H1 (cell line): ENCODE measurements around the gene DNAI1. TPM values are rescaled to one million over a fixed set of nuclear protein-coding genes. Genes with fewer than 3 reads are reported as not detected.

Source experiments
- CTCF ChIA-PET: fragments of 300-600 bp; sonication (Branson Sonifier 250); formaldehyde crosslinking; loops from one replicate; lab custom pipeline; 2021; ENCODE audit not compliant: partially characterized antibody; lab: Charles Lee
- POLR2A ChIA-PET: fragments of 300-600 bp; sonication (Branson Sonifier 250); formaldehyde crosslinking; loops from one replicate; lab custom pipeline; 2021; ENCODE audit warnings: inconsistent platforms; ENCODE audit not compliant: partially characterized antibody; lab: Charles Lee
- DNase-seq, 2 experiments: peaks; one replicate each; pipeline versions ENCODE4 v3.0.0 to v3.0.0-alpha.2; 2010 to 2022; ENCODE audit warnings: low spot score in 2 of 2, low read depth in 1 of 2, mixed read lengths in 1 of 2
- FAIRE-seq: peaks from 2 replicates; lab custom pipeline; 2011; peaks lifted over from hg19 to GRCh38; lab: Jason Lieb, UNC
- H2AFZ ChIP-seq: 2 replicates; pipeline ENCODE4 v1.8.1; 2012; ENCODE audit warnings: low read length, inconsistent platforms
- H2AK5ac ChIP-seq: 2 replicates; pipeline ENCODE4 v1.6.1; 2013; ENCODE audit warnings: low read depth, low read length
- H2BK120ac ChIP-seq: replicated peaks from 2 replicates; pipeline ENCODE3; 2013; ENCODE audit warnings: low read depth, low read length, inconsistent platforms
- H2BK12ac ChIP-seq: 2 replicates; pipeline ENCODE4 v1.6.1; 2013; ENCODE audit warnings: low read depth, low read length
- H2BK15ac ChIP-seq: 2 replicates; pipeline ENCODE4 v1.6.1; 2013; ENCODE audit warnings: low read length
- H2BK20ac ChIP-seq: 2 replicates; pipeline ENCODE4 v1.6.1; 2013; ENCODE audit warnings: low read length
- H2BK5ac ChIP-seq: 2 replicates; pipeline ENCODE4 v1.6.1; 2013; ENCODE audit warnings: low read depth, low read length
- H3K14ac ChIP-seq: 2 replicates; pipeline ENCODE4 v1.6.1; 2013; ENCODE audit warnings: inconsistent platforms; ENCODE audit not compliant: insufficient read length
- H3K18ac ChIP-seq: 2 replicates; pipeline ENCODE4 v1.6.1; 2013; ENCODE audit warnings: low read length; ENCODE audit errors: extremely low read depth
- H3K23ac ChIP-seq: 2 replicates; pipeline ENCODE4 v1.6.1; 2013; ENCODE audit warnings: inconsistent platforms; ENCODE audit not compliant: insufficient read length
- H3K23me2 ChIP-seq: 2 replicates; pipeline ENCODE4 v1.6.1; 2013; ENCODE audit warnings: low read depth, low read length
- H3K27ac ChIP-seq: 2 replicates; pipeline ENCODE4 v1.6.1; 2011; ENCODE audit warnings: low read depth, low read length, inconsistent platforms
- H3K27me3 ChIP-seq, 4 experiments: replicated peaks in 1 of 4; 1 replicate in 1 of 4; 2 replicates in 3 of 4; pipeline versions ENCODE4 v1.6.1 to v1.8.1; 2011 to 2013; ENCODE audit warnings: low read length in 3 of 4, mild to moderate bottlenecking in 3 of 4, inconsistent platforms in 2 of 4, mixed read lengths in 2 of 4, moderate library complexity in 1 of 4; ENCODE audit not compliant: control insufficient read depth in 3 of 4, insufficient read depth in 3 of 4; ENCODE audit errors: extremely low read depth in 1 of 4
- H3K36me3 ChIP-seq, 4 experiments: 2 replicates each; pipeline versions ENCODE4 v1.6.1 to v1.8.1; 2011 to 2013; ENCODE audit warnings: mild to moderate bottlenecking in 4 of 4, low read length in 3 of 4, moderate library complexity in 2 of 4, control low read depth in 1 of 4, inconsistent platforms in 1 of 4; ENCODE audit not compliant: insufficient read depth in 4 of 4, control insufficient read depth in 2 of 4
- H3K4ac ChIP-seq: replicated peaks from 2 replicates; pipeline ENCODE3; 2013; ENCODE audit warnings: low read length, low read depth, mixed read lengths, inconsistent platforms; ENCODE audit not compliant: insufficient read length
- H3K4me1 ChIP-seq, 4 experiments: replicated peaks in 1 of 4; 1 replicate in 1 of 4; 2 replicates in 3 of 4; pipeline versions ENCODE4 v1.6.1 to v1.8.1; 2011 to 2013; ENCODE audit warnings: low read length in 3 of 4, inconsistent platforms in 2 of 4, mixed read lengths in 1 of 4; ENCODE audit not compliant: insufficient read depth in 4 of 4, control insufficient read depth in 3 of 4
- H3K4me2 ChIP-seq, 2 experiments: 2 replicates each; pipeline versions ENCODE4 v1.6.1 to v1.8.1; 2011 to 2013; ENCODE audit warnings: low read depth in 2 of 2, low read length in 2 of 2, control low read depth in 1 of 2, inconsistent platforms in 1 of 2, mild to moderate bottlenecking in 1 of 2; ENCODE audit not compliant: insufficient read depth in 1 of 2
- H3K4me3 ChIP-seq, 4 experiments: fragments of 200-600, 300-600 bp in 1 of 4; sonication (generic), shearing (Covaris generic), sonication (Bioruptor Twin) in 1 of 4; 2 replicates each; pipeline versions ENCODE4 v1.5.1 to v1.8.1; 2011 to 2016; ENCODE audit warnings: low read length in 4 of 4, low read depth in 3 of 4, control low read depth in 2 of 4, inconsistent platforms in 2 of 4, mild to moderate bottlenecking in 2 of 4, mixed read lengths in 1 of 4, moderate library complexity in 1 of 4; ENCODE audit not compliant: insufficient read depth in 2 of 4; ENCODE audit errors: extremely low read depth in 1 of 4
- H3K56ac ChIP-seq: replicated peaks from 2 replicates; pipeline ENCODE3; 2013; ENCODE audit warnings: low read depth, mild to moderate bottlenecking, mixed read lengths, low read length, inconsistent platforms; ENCODE audit not compliant: insufficient read length
- H3K79me1 ChIP-seq: 2 replicates; pipeline ENCODE4 v1.6.1; 2013; ENCODE audit warnings: low read depth, low read length, control low read depth
- H3K79me2 ChIP-seq, 2 experiments: 2 replicates each; pipeline versions ENCODE4 v1.6.1 to v1.8.1; 2012 to 2013; ENCODE audit warnings: low read length in 2 of 2, mild to moderate bottlenecking in 2 of 2, inconsistent platforms in 1 of 2; ENCODE audit not compliant: insufficient read depth in 2 of 2, control insufficient read depth in 1 of 2
- H3K9ac ChIP-seq, 4 experiments: replicated peaks in 1 of 4; 1 replicate in 1 of 4; 2 replicates in 3 of 4; pipeline versions ENCODE4 v1.6.1 to v1.8.1; 2011 to 2013; ENCODE audit warnings: low read depth in 3 of 4, low read length in 3 of 4, control low read depth in 2 of 4, mild to moderate bottlenecking in 2 of 4, moderate library complexity in 2 of 4, inconsistent platforms in 1 of 4; ENCODE audit errors: extremely low read depth in 1 of 4
- H3K9me3 ChIP-seq, 2 experiments: 2 replicates each; pipeline versions ENCODE4 v1.6.1 to v1.8.1; 2012 to 2013; ENCODE audit warnings: mild to moderate bottlenecking in 2 of 2, moderate library complexity in 2 of 2, control low read depth in 1 of 2, inconsistent platforms in 1 of 2, low read depth in 1 of 2, low read length in 1 of 2, mixed read lengths in 1 of 2; ENCODE audit not compliant: insufficient read depth in 2 of 2
- H4K20me1 ChIP-seq, 2 experiments: replicated peaks in 1 of 2; 2 replicates each; pipeline versions ENCODE3 to v1.8.1; 2011 to 2013; ENCODE audit warnings: inconsistent platforms in 2 of 2, low read length in 2 of 2, mild to moderate bottlenecking in 1 of 2; ENCODE audit not compliant: insufficient read depth in 2 of 2, control insufficient read depth in 1 of 2
- H4K5ac ChIP-seq: 2 replicates; pipeline ENCODE4 v1.6.1; 2013; ENCODE audit warnings: low read length, low read depth, mixed read lengths, inconsistent platforms; ENCODE audit not compliant: insufficient read length
- H4K8ac ChIP-seq: 2 replicates; pipeline ENCODE4 v1.8.0; 2013; ENCODE audit warnings: mild to moderate bottlenecking, moderate library complexity, low read length, inconsistent platforms; ENCODE audit not compliant: insufficient read depth; ENCODE audit errors: extremely low read depth
- H4K91ac ChIP-seq: replicated peaks from 2 replicates; pipeline ENCODE3; 2013; ENCODE audit warnings: low read length, mixed read lengths, inconsistent platforms; ENCODE audit not compliant: insufficient read length
- BACH1 ChIP-seq: IDR thresholded peaks from 2 replicates; pipeline ENCODE4 v1.6.1; 2012; ENCODE audit warnings: low read length, improper control_type of control experiment
- CBX5 ChIP-seq: fragments of 300-800, 300-1000 bp; sonication (generic); IDR thresholded peaks from 2 replicates; pipeline ENCODE4 v1.7.1; 2016; ENCODE audit warnings: antibody characterized with exemption, low read length, low read depth
- EP300 ChIP-seq, 2 experiments: IDR thresholded peaks; 1 replicate in 1 of 2; 2 replicates in 1 of 2; pipeline ENCODE4 v1.6.1; 2011 to 2012; ENCODE audit warnings: low read depth in 2 of 2, low read length in 2 of 2, mild to moderate bottlenecking in 2 of 2, borderline replicate concordance in 1 of 2, inconsistent platforms in 1 of 2, moderate library complexity in 1 of 2
- GTF2F1 ChIP-seq: IDR thresholded peaks from 2 replicates; pipeline ENCODE4 v1.6.1; 2012; ENCODE audit warnings: low read depth, low read length, improper control_type of control experiment, borderline replicate concordance
- PHF8 ChIP-seq: fragments of 200-600 bp; sonication (generic); conservative IDR thresholded peaks from 2 replicates; pipeline ENCODE4 v1.7.1; 2012; ENCODE audit warnings: low read depth, mild to moderate bottlenecking, inconsistent platforms, low read length, moderate library complexity
- POLR2A ChIP-seq, 2 experiments: IDR thresholded peaks; 1 replicate in 1 of 2; 2 replicates in 1 of 2; pipeline ENCODE4 v1.6.1; 2011; ENCODE audit warnings: low read depth in 2 of 2, low read length in 2 of 2, mild to moderate bottlenecking in 2 of 2; ENCODE audit errors: control extremely low read depth in 1 of 2
- RBBP5 ChIP-seq: IDR thresholded peaks from 2 replicates; pipeline ENCODE4 v1.7.1; 2012; ENCODE audit warnings: low read depth, mild to moderate bottlenecking, inconsistent platforms, low read length, moderate library complexity, borderline replicate concordance
- SAP30 ChIP-seq: fragments of 300-600 bp; sonication (generic); IDR thresholded peaks from 2 replicates; pipeline ENCODE4 v1.7.1; 2012; ENCODE audit warnings: low read length, moderate library complexity, mild to moderate bottlenecking, inconsistent platforms; ENCODE audit not compliant: insufficient read depth, insufficient replicate concordance
- SIN3A ChIP-seq, 2 experiments: IDR thresholded peaks in 1 of 2; conservative IDR thresholded peaks in 1 of 2; 2 replicates each; pipeline ENCODE4 v1.6.1; 2011 to 2012; ENCODE audit warnings: low read length in 2 of 2, improper control_type of control experiment in 1 of 2, low read depth in 1 of 2, mild to moderate bottlenecking in 1 of 2
- USF2 ChIP-seq: IDR thresholded peaks from 2 replicates; pipeline ENCODE4 v1.6.1; 2011; ENCODE audit warnings: low read length, improper control_type of control experiment
- WGBS, 2 experiments: shearing (Covaris generic) in 1 of 2; methylation state at CpG; one replicate each; pipeline versions ENCODE4 v1.1.6 to v1.1.7; 2013 to 2015; ENCODE audit warnings: low lambda C conversion rate in 2 of 2, mixed read lengths in 2 of 2, inconsistent platforms in 1 of 2, low coverage in 1 of 2, missing lambda C conversion rate in 1 of 2; ENCODE audit not compliant: insufficient replicate concordance in 2 of 2, insufficient coverage in 1 of 2, insufficient read length in 1 of 2; ENCODE audit errors: extremely low coverage in 1 of 2, missing lambda C conversion rate in 1 of 2; 5-methylcytosine and 5-hydroxymethylcytosine counted together
- polyA plus RNA-seq, 7 experiments: library from polyadenylated mRNA; depleted of rRNA in 3 of 7; stranded (reverse) in 5 of 7; unstranded in 2 of 7; fragments of >200 nt in 5 of 7; fragments of 200-250 nt in 2 of 7; gene quantifications; 1 replicate in 5 of 7; 2 replicates in 1 of 7; 4 replicates in 1 of 7; pipeline versions ENCODE4 v1.2.1 to v1.2.3, GENCODE V29; 2011 to 2013; ENCODE audit warnings: missing spikeins in 2 of 7, mixed read lengths in 2 of 7
- total RNA-seq: library from RNA; stranded (reverse); fragmentation: NEBNext Ultra II Directional; extraction: Animal tissue kit (Norgen Biotek cat#: 25700); gene quantifications from 2 replicates; pipeline ENCODE4 v1.2.1, GENCODE V29; 2021

DNAI1 gene
- total and polyA plus RNA-seq, 2 of the 8 experiments (the other 6 are each of a cell fraction or from before 2014, with no cell fraction given) = 0.37 to 0.54 TPM

DNA sequence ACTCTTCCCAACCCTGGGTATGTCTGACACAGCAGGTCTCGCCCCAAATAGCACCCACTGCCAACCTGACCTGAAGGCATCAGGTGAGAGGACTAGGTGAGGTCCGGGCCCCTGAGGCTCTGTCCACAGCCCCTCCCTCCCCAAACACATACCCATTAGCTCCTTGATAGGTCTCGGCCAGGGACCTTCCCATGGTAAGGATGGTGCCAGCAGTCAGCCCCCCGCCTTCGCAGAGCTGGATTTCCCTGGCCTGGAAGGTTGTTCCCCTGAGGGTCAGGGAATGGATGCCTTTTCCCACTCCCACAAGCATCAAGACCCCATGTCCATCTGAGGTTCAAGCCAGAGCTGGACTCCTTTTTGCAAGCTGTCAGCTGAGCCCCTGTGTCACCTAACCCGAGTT lies 61.5 kb downstream of the DNAI1 start:
- H3K79me2 ChIP-seq = no peaks in the 10 kb centered on the region
- H4K8ac ChIP-seq = no peak overlapping the region
- no peak overlapping the region for H3K4me2 ChIP-seq
- no peak overlapping the region for H2BK12ac ChIP-seq
- no peaks in the 10 kb centered on the region for H3K79me1 ChIP-seq
- no peak overlapping the region for H4K91ac ChIP-seq
- ChIA-PET CTCF (interaction anchor here (0.8 to 6.2 kb wide), 23 partner anchors 11 to 266 kb away, joined by 3 to 53 read pairs (median 5); partner anchors contain the start of gene SIGMAR1), POLR2A (interaction anchor here (1.5 kb wide), 1 partner anchor 9 kb away, joined by 4 read pairs; no protein-coding TSS in a partner anchor)
- no peak overlapping the region for H2BK5ac ChIP-seq
- H2AFZ ChIP-seq = no peak overlapping the region
- no peak overlapping the region for H3K14ac ChIP-seq
- H3K4me3 ChIP-seq = no peak overlapping the region
- H3K23ac ChIP-seq = no peak overlapping the region
- no peak overlapping the region for H3K27ac ChIP-seq
- H2BK15ac ChIP-seq = no peak overlapping the region
- peaks cover 1 to 14% (median 11%) of the 10 kb centered on the region in 4 experiments; a peak in 6 of 7 replicates for H3K27me3 ChIP-seq
- no peak for FAIRE-seq
- no peaks in the 10 kb centered on the region for H3K9me3 ChIP-seq
- no peak overlapping the region for H2AK5ac ChIP-seq
- TF ChIP-seq SIN3A (conservative IDR thresholded peaks at IDR 0.05 in 1 of 2, IDR thresholded peaks at IDR 0.05 in 1 of 2; ENCODE audit: low read depth in 1 of 2, low read length in 2 of 2) (no peak), CBX5 (no peak), BACH1 (no peak), PHF8 (no peak), EP300 (IDR thresholded peaks at IDR 0.05; ENCODE audit: borderline replicate concordance in 1 of 2, low read depth in 2 of 2, low read length in 2 of 2) (no peak), GTF2F1 (no peak), SAP30 (no peak), RBBP5 (no peak), USF2 (no peak), POLR2A (IDR thresholded peaks at IDR 0.05; ENCODE audit: control extremely low read depth in 1 of 2, low read depth in 2 of 2, low read length in 2 of 2) (no peak)
- no peak for DNase-seq
- H3K18ac ChIP-seq = no peak overlapping the region
- no peak overlapping the region for H2BK20ac ChIP-seq
- H4K20me1 ChIP-seq = no peaks in the 10 kb centered on the region
- H4K5ac ChIP-seq = no peak overlapping the region
- no peak overlapping the region for H3K9ac ChIP-seq
- no peak overlapping the region for H2BK120ac ChIP-seq
- H3K36me3 ChIP-seq = no peaks in the 10 kb centered on the region
- peaks cover 0 to 17% (median 8%) of the 10 kb centered on the region in 4 experiments; a peak in 6 of 7 replicates for H3K4me1 ChIP-seq
- peaks cover 6% of the 10 kb centered on the region for H3K23me2 ChIP-seq
- 89% methylated on average over 6 of the region's 6 CpGs; no CpG with 5 or more reads in 1 of the 2 experiments for WGBS, 2 experiments
- no peak overlapping the region for H3K56ac ChIP-seq
- H3K4ac ChIP-seq = no peak overlapping the region
